WERI-Rb-1 (cell line): ENCODE data around the gene LEMD2.

Source experiments
- DNase-seq: peaks from one replicate; pipeline ENCODE4 v3.0.0-alpha.2; 2020
- H3K27ac ChIP-seq: fragments of 250-450 bp; sonication (Bioruptor Pico); 2 replicates; pipeline ENCODE4 v1.5.1; 2020; ENCODE audit warnings: mild to moderate bottlenecking, moderate library complexity
- H3K27me3 ChIP-seq: fragments of 250-450 bp; sonication (Bioruptor Pico); 2 replicates; pipeline ENCODE4 v1.5.1; 2021; ENCODE audit warnings: mild to moderate bottlenecking, low read depth, moderate library complexity; ENCODE audit not compliant: insufficient read depth, severe bottlenecking
- H3K36me3 ChIP-seq: fragments of 250-450 bp; sonication (Bioruptor Pico); 2 replicates; pipeline ENCODE4 v1.5.1; 2020; ENCODE audit warnings: mild to moderate bottlenecking, moderate library complexity
- H3K4me3 ChIP-seq: 2 replicates; pipeline ENCODE4 v1.5.1; 2011; ENCODE audit warnings: low read depth, mild to moderate bottlenecking, control low read depth, low read length
- H3K9me3 ChIP-seq: fragments of 250-450 bp; sonication (Bioruptor Pico); 2 replicates; pipeline ENCODE4 v1.5.1; 2021; ENCODE audit warnings: mild to moderate bottlenecking, moderate library complexity; ENCODE audit not compliant: severe bottlenecking
- TF ChIP-seq, protein P1 (sequence below): IDR thresholded peaks from 2 replicates; pipeline ENCODE4 v1.5.1; 2011; ENCODE audit warnings: low read depth, mild to moderate bottlenecking, control low read depth, inconsistent platforms, low read length

The LEMD2 gene

GRCh38 chr6:33791620-33792019, 2.7 kb upstream of the LEMD2 start:
- no peak overlapping the region for H3K27ac ChIP-seq
- H3K9me3 ChIP-seq: no peaks in the 10 kb centered on the region
- no peak overlapping the region for H3K4me3 ChIP-seq
- no peak for DNase-seq
- peaks cover 14% of the 10 kb centered on the region for H3K36me3 ChIP-seq
- no peaks in the 10 kb centered on the region for H3K27me3 ChIP-seq
- TF ChIP-seq, protein P1, sequence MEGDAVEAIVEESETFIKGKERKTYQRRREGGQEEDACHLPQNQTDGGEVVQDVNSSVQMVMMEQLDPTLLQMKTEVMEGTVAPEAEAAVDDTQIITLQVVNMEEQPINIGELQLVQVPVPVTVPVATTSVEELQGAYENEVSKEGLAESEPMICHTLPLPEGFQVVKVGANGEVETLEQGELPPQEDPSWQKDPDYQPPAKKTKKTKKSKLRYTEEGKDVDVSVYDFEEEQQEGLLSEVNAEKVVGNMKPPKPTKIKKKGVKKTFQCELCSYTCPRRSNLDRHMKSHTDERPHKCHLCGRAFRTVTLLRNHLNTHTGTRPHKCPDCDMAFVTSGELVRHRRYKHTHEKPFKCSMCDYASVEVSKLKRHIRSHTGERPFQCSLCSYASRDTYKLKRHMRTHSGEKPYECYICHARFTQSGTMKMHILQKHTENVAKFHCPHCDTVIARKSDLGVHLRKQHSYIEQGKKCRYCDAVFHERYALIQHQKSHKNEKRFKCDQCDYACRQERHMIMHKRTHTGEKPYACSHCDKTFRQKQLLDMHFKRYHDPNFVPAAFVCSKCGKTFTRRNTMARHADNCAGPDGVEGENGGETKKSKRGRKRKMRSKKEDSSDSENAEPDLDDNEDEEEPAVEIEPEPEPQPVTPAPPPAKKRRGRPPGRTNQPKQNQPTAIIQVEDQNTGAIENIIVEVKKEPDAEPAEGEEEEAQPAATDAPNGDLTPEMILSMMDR: no peak

DNA sequence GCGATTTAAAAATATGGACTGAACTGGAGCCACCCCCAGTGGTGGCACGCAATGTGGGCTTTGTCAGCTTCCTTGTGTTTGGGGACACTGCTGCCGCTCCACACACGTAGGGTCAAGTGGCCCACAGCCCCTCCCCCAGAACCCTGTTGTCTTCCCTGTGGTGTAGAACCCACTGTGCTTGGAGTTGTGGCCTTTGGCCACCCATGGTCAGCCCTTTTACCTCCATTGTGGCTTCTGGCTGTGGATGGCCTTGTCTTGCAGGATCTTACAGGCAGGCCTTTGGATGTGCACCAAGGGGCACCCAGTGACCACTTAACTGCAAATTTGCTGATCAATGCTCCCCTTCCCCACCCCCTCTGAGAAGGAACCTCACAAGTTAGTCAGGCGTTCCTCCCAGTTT, 2.0 kb upstream of the LEMD2 start:
- Histone ChIP-seq H3K36me3 (peaks cover 20% of the 10 kb centered on the region), H3K9me3 (no peaks in the 10 kb centered on the region), H3K4me3 (no peak overlapping the region), H3K27ac (no peak overlapping the region), H3K27me3 (no peaks in the 10 kb centered on the region)
- DNase-seq: no peak
- TF ChIP-seq, protein P1: no peak

GRCh38 chr6:33790379-33790778, 1.4 kb upstream of the LEMD2 start:
- H3K9me3 ChIP-seq: no peaks in the 10 kb centered on the region
- H3K4me3 ChIP-seq: no peak overlapping the region
- peaks cover 25% of the 10 kb centered on the region for H3K36me3 ChIP-seq

DNA sequence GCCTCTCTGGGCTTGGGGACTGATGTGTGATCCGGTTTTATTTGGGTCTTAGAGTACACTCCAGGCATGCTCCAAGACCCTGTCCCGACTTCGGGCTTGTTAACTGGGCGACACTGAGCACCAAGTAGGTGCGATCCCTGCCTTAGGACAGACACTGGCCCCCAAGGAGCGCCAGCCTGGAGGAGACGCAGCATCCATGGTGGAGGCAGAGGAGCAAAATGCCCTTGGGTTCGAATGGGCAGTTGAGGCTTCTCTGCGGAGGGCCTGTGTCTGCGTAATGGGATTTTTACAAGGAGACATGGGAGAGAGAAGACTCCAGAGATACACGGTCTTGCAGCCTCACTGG, 593 bp upstream of the LEMD2 start:
- H3K27ac ChIP-seq: peak overlapping the region; percentile 89
- no peaks in the 10 kb centered on the region for H3K27me3 ChIP-seq
- peaks cover 32% of the 10 kb centered on the region for H3K36me3 ChIP-seq
- TF ChIP-seq, protein P1: no peak
- DNase-seq: no peak
- H3K4me3 ChIP-seq: peak overlapping the region; percentile 15; the same call in 1 of the 2 replicates
- no peaks in the 10 kb centered on the region for H3K9me3 ChIP-seq

More at GRCh38 chr6:33790379-33790778, 1.4 kb upstream of the LEMD2 start:
- no peaks in the 10 kb centered on the region for H3K27me3 ChIP-seq
- TF ChIP-seq, protein P1: no peak
- no peak for DNase-seq
- H3K27ac ChIP-seq: no peak overlapping the region

DNA sequence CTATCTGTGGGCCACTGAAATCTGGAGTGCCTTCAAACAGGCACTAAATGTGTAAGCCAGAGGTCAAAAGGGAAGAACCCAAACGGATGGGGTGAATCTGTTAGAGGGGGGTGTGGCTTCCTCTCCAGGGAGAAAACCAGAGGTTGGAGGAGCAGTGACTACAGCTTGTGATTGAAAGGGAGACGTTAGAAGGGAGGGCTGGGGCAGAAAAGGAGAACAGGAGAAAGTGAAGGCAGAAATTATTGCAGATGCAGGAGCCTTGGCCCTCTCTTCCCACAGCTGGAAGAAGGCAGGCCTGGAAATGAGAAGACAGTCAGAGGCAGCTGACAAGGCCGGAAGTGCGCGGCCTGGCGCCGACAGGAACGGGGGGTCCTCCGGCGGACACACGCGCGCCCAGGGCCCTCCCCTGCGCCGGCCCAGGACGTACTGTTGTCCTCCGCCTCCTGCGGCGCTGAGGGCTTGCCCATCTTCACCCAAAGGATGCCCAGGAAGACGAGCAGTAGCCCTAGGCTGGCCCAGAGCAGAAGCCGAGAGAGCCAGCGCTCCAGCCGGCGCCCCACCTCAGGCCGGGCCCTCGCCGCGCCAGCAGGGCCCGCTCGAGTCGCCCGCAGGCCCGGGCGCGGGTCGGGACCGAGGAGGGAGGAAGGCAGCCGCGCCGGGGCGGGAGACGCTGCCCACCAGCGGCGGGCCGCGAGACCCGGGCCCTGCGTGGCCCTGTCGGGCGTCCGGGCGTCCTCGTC, 806 bp downstream of the LEMD2 start:
- Histone ChIP-seq H3K36me3 (peaks cover 44% of the 10 kb centered on the region), H3K4me3 (peak overlapping the region; percentile 64), H3K27me3 (no peaks in the 10 kb centered on the region), H3K9me3 (no peaks in the 10 kb centered on the region), H3K27ac (peak overlapping the region; percentile 89)
- TF ChIP-seq, protein P1: no peak
- DNase-seq: peak; percentile 76
